ENCODE data around the gene TNFRSF8.

DNA sequence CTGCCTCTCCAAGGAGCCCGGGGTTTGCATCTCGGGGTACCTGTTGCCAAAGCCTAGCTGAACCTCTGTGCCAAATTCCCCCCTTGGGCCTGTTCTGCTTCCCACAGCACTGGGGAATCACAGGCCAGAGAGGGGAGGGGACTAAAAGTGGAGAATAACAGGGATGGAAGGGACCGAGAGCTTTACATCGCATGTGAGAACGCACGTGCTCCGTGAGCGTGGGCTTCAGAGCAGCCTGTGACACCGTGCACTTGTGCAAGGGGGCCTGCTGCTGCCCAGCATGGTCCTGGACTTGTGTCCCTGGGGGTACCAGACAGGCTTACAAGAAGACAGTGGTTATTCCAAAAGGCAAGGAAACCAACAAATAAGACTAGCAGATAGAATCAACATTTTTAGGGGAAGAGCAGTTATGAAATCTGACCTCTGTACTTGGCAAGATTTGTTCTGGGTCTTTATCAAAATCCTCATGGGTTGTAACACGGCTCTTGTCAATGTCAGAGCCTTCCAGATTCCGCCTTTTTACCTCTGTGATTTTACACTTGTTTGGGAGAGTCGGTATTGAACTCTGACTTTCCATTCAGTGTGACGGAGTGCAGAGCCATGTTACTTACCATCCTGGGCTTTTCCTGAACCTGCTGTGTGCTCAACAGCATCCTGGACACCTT lies 67.5 kb downstream of the TNFRSF8 start:
- TF ChIP-seq, protein P1, sequence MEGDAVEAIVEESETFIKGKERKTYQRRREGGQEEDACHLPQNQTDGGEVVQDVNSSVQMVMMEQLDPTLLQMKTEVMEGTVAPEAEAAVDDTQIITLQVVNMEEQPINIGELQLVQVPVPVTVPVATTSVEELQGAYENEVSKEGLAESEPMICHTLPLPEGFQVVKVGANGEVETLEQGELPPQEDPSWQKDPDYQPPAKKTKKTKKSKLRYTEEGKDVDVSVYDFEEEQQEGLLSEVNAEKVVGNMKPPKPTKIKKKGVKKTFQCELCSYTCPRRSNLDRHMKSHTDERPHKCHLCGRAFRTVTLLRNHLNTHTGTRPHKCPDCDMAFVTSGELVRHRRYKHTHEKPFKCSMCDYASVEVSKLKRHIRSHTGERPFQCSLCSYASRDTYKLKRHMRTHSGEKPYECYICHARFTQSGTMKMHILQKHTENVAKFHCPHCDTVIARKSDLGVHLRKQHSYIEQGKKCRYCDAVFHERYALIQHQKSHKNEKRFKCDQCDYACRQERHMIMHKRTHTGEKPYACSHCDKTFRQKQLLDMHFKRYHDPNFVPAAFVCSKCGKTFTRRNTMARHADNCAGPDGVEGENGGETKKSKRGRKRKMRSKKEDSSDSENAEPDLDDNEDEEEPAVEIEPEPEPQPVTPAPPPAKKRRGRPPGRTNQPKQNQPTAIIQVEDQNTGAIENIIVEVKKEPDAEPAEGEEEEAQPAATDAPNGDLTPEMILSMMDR (conservative IDR thresholded peaks at IDR 0.05; ENCODE audit: low read depth, low read length), result no peak
- no peak for TF ChIP-seq EZH2 (IDR thresholded peaks at IDR 0.05; ENCODE audit: borderline replicate concordance, low read depth, low read length, poor library complexity, severe bottlenecking)
